Cardiac muscle cell (in vitro differentiated cells and primary cell): ENCODE results near the gene CHD3. TPM values are rescaled to one million over a fixed set of nuclear protein-coding genes. Genes with fewer than 3 reads are reported as not detected.
A peak's percentile ranks its signal among the peaks of the same experiment; 100 is the strongest.

ENCODE experiments used
- DNase-seq, 2 donors: peaks; one replicate each; pipeline versions ENCODE4 v3.0.0 to v3.0.0-alpha.2; 2010 to 2017; ENCODE audit warnings: low read depth in 1 of 2, low spot score in 1 of 2
- H3K27ac ChIP-seq: fragments of 200-600 bp; sonication (generic); 2 replicates; pipeline ENCODE4 v1.5.1; 2016
- H3K27me3 ChIP-seq: fragments of 200-600 bp; sonication (generic); 2 replicates; pipeline ENCODE4 v1.6.0; 2016; ENCODE audit warnings: control low read depth
- H3K36me3 ChIP-seq: fragments of 200-600 bp; sonication (generic); 2 replicates; pipeline ENCODE4 v1.5.1; 2016; ENCODE audit warnings: control low read depth
- H3K4me1 ChIP-seq: fragments of 200-600 bp; sonication (generic); 2 replicates; pipeline ENCODE4 v1.8.1; 2017; ENCODE audit warnings: low read depth, mild to moderate bottlenecking, mixed run types
- H3K4me3 ChIP-seq: fragments of 200-600 bp; sonication (generic); 2 replicates; pipeline ENCODE4 v1.5.1; 2016; ENCODE audit warnings: mild to moderate bottlenecking
- H3K9me3 ChIP-seq: fragments of 200-600 bp; sonication (generic); 2 replicates; pipeline ENCODE4 v1.5.1; 2017; ENCODE audit warnings: low read depth, mild to moderate bottlenecking, control low read depth
- CTCF ChIP-seq: IDR thresholded peaks from 2 replicates; pipeline ENCODE4 v1.5.1; 2012; ENCODE audit warnings: low read depth, mild to moderate bottlenecking, low read length
- polyA plus RNA-seq: library from polyadenylated mRNA; unstranded; fragments of >200 nt; fragmentation: Nextera tagmentation; extraction: Ambion mirVana; gene quantifications from 2 replicates; pipeline ENCODE4 v1.2.1, GENCODE V29; 2016
- total RNA-seq: library from RNA; depleted of rRNA; stranded (reverse); fragments of >200 nt; gene quantifications from 2 replicates; pipeline ENCODE4 v1.2.3, GENCODE V29; 2016

The CHD3 gene
- total and polyA plus RNA-seq, 2 experiments from 2014 or later: 15.9 to 64.7 TPM

- Histone ChIP-seq H3K27me3 (peaks cover 16% of the 10 kb centered on the region), H3K27ac (no peak overlapping the region), H3K9me3 (no peaks in the 10 kb centered on the region), H3K36me3 (no peaks in the 10 kb centered on the region), H3K4me3 (peak overlapping the region; percentile 82), H3K4me1 (peaks cover 16% of the 10 kb centered on the region)
- peak; percentile 38 for TF ChIP-seq CTCF
- DNase-seq: peak; percentile 36 to 61
These were observed 44.4 kb downstream of the CHD3 start for GRCh38 chr17:7932949-7933348.

- TF ChIP-seq CTCF: no peak
- H3K27me3 ChIP-seq: no peaks in the 10 kb centered on the region
- no peak overlapping the region for H3K4me3 ChIP-seq
- H3K9me3 ChIP-seq: no peaks in the 10 kb centered on the region
- H3K4me1 ChIP-seq: peaks cover 12% of the 10 kb centered on the region
- DNase-seq: no peak
- peaks cover 14% of the 10 kb centered on the region for H3K36me3 ChIP-seq
- no peak overlapping the region for H3K27ac ChIP-seq
These were observed 47.3 kb downstream of the CHD3 start for GRCh38 chr17:7935859-7936258.

GRCh38 chr17:7940034-7940433 is 51.4 kb downstream of the CHD3 start:
- Histone ChIP-seq H3K27me3 (no peaks in the 10 kb centered on the region), H3K4me1 (no peaks in the 10 kb centered on the region), H3K9me3 (no peaks in the 10 kb centered on the region), H3K27ac (no peak overlapping the region), H3K36me3 (peaks cover 38% of the 10 kb centered on the region), H3K4me3 (no peak overlapping the region)
- no peak for DNase-seq
- TF ChIP-seq CTCF: no peak

- DNase-seq: no peak
- no peak overlapping the region for H3K4me3 ChIP-seq
- H3K4me1 ChIP-seq: no peaks in the 10 kb centered on the region
- no peaks in the 10 kb centered on the region for H3K9me3 ChIP-seq
- TF ChIP-seq CTCF: no peak
- H3K27me3 ChIP-seq: no peaks in the 10 kb centered on the region
- H3K36me3 ChIP-seq: peaks cover 44% of the 10 kb centered on the region
- H3K27ac ChIP-seq: no peak overlapping the region
These were observed 52.2 kb downstream of the CHD3 start for GRCh38 chr17:7940743-7941142.

GRCh38 chr17:7943291-7943690 is 54.7 kb downstream of the CHD3 start:
- no peak overlapping the region for H3K4me3 ChIP-seq
- H3K4me1 ChIP-seq: no peaks in the 10 kb centered on the region
- TF ChIP-seq CTCF: no peak
- no peaks in the 10 kb centered on the region for H3K27me3 ChIP-seq
- H3K36me3 ChIP-seq: peaks cover 55% of the 10 kb centered on the region
- no peak overlapping the region for H3K27ac ChIP-seq
- no peak for DNase-seq
- no peaks in the 10 kb centered on the region for H3K9me3 ChIP-seq

GRCh38 chr17:7944326-7944725 is 55.7 kb downstream of the CHD3 start:
- Histone ChIP-seq H3K36me3 (peaks cover 54% of the 10 kb centered on the region), H3K4me3 (no peak overlapping the region), H3K27ac (no peak overlapping the region), H3K4me1 (no peaks in the 10 kb centered on the region), H3K9me3 (no peaks in the 10 kb centered on the region), H3K27me3 (no peaks in the 10 kb centered on the region)
- TF ChIP-seq CTCF: no peak
- no peak for DNase-seq
